B cell (primary cell): ENCODE data around the gene KIRREL3.

Experiments
- EZH2 ChIP-seq: IDR thresholded peaks from 2 replicates; pipeline ENCODE4 v1.6.1; 2012; ENCODE audit warnings: borderline replicate concordance, low read depth, mild to moderate bottlenecking, moderate library complexity, low read length; ENCODE audit not compliant: insufficient read depth, poor library complexity, severe bottlenecking
- TF ChIP-seq, protein P1 (sequence below): fragments of 200-600 bp; IDR thresholded peaks from one replicate; pipeline ENCODE4 v1.8.0; 2022; ENCODE audit warnings: antibody characterized with exemption, mild to moderate bottlenecking

DNA sequence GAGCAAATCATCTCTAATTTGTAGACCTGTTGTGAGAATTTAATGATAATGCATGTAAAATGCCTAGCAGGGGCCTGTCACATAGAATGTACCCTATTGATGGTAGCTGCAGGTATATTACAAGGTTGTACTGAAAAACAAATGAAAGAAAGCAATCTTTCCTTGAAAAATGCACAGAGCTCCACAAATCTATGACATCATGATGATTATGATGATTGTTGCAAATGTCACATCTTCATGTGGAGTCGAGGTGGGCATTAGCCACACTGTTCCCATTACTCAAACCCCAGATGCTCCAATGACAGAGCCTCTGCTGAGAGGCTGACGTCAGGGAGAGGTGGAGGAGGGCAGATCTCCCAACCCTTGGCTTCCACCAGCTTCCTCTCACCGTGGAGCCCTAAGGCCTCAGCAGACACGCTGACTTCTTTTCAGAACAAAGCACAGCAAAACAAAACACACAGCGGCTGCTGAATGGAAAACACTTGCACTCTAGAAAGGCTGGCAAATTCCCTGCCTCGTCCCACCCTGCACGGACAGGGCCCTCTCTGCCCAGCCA is 298.3 kb downstream of the KIRREL3 start:
- no peak for TF ChIP-seq EZH2
- TF ChIP-seq, protein P1, sequence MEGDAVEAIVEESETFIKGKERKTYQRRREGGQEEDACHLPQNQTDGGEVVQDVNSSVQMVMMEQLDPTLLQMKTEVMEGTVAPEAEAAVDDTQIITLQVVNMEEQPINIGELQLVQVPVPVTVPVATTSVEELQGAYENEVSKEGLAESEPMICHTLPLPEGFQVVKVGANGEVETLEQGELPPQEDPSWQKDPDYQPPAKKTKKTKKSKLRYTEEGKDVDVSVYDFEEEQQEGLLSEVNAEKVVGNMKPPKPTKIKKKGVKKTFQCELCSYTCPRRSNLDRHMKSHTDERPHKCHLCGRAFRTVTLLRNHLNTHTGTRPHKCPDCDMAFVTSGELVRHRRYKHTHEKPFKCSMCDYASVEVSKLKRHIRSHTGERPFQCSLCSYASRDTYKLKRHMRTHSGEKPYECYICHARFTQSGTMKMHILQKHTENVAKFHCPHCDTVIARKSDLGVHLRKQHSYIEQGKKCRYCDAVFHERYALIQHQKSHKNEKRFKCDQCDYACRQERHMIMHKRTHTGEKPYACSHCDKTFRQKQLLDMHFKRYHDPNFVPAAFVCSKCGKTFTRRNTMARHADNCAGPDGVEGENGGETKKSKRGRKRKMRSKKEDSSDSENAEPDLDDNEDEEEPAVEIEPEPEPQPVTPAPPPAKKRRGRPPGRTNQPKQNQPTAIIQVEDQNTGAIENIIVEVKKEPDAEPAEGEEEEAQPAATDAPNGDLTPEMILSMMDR = no peak
